ENCODE measurements around the gene ANKRD31.

GRCh38 chr5:75192264-75192663 is 44.4 kb downstream of the ANKRD31 start:
- no peak for TF ChIP-seq POLR2A (IDR thresholded peaks at IDR 0.05)
- TF ChIP-seq, protein P1, sequence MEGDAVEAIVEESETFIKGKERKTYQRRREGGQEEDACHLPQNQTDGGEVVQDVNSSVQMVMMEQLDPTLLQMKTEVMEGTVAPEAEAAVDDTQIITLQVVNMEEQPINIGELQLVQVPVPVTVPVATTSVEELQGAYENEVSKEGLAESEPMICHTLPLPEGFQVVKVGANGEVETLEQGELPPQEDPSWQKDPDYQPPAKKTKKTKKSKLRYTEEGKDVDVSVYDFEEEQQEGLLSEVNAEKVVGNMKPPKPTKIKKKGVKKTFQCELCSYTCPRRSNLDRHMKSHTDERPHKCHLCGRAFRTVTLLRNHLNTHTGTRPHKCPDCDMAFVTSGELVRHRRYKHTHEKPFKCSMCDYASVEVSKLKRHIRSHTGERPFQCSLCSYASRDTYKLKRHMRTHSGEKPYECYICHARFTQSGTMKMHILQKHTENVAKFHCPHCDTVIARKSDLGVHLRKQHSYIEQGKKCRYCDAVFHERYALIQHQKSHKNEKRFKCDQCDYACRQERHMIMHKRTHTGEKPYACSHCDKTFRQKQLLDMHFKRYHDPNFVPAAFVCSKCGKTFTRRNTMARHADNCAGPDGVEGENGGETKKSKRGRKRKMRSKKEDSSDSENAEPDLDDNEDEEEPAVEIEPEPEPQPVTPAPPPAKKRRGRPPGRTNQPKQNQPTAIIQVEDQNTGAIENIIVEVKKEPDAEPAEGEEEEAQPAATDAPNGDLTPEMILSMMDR (IDR thresholded peaks at IDR 0.05): no peak

Measured in vagina (tissue), 2 donors.